SK-N-MC (cell line): Measurements from ENCODE around the gene MCU.

Experiments used
- EZH2 ChIP-seq: fragments of 200-600 bp; sonication (generic); IDR thresholded peaks from one replicate; pipeline ENCODE4 v1.6.1; 2017; ENCODE audit warnings: antibody characterized with exemption
- POLR2AphosphoS5 ChIP-seq: IDR thresholded peaks from 2 replicates; pipeline ENCODE4 v1.6.1; 2012; ENCODE audit warnings: mild to moderate bottlenecking, low read depth, low read length, borderline replicate concordance

DNA sequence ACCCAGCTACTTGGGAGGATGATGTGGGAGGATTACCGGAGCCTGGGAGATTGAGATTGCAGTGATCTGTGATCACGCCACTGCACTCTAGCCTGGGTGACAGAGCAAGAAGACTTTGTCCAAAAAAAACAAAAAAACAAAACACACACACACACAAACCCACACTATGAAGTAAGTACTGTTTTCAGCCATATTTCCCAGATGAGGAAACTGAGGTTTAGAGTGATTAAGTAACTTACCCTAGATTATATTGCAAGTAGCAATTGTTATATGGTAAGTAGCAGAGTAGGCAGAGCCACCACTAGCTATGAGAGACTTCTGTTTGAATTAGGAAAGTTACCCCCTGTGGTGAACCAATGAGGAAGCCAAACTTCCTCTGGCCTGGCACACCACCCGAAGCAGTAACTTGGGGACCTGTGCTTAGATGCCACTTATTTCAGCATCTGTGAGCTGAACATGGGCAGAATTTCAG is 61.9 kb downstream of the MCU start:
- TF ChIP-seq EZH2: no peak
- TF ChIP-seq POLR2AphosphoS5: no peak
